ENCODE measurements around the gene TBC1D1. TPM values are rescaled to one million over a fixed set of nuclear protein-coding genes. Genes with fewer than 3 reads are reported as not detected.

TBC1D1 gene
- total RNA-seq, 4 donors from 2014 or later: 66.2 to 120 (median 87.9) TPM

- no peaks in the 10 kb centered on the region for H3K9me3 ChIP-seq
These were observed 62.3 kb downstream of the TBC1D1 start for GRCh38 chr4:37953156-37953555.

DNA sequence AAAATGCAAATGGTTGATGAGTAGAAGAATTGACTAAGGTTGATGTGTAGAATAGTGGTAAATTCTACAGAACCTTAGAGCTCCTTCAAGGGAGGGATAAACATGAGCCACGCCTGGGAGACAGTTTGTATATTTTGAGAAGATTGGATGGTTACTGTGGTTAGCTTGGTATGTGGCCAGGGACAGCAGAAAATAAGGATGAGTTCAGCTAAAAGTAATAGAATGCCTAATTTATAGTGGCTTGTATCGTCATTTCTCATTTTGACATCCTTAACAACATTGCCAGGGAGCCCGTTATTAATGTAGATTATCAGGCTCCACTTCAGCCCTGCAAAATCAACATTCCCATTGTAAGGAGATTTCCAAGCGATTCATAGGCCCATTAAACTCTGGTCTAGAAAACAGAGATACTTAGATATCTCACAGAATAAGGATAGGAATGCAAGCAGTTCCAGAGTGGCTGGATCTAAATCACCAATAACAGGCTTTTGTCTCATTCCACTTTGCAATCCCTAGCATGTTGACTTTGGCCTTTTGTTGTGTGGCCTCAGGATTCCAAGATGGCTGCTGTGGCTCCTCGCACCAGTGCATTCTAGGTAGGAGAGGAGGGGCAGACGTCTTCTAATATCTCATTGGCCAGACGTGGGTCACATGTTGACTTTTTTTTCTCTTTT lies 62.9 kb downstream of the TBC1D1 start:
- no peak for DNase-seq
- H3K4me1 ChIP-seq: no peaks in the 10 kb centered on the region
- H3K9me3 ChIP-seq: no peaks in the 10 kb centered on the region
- H3K36me3 ChIP-seq: no peaks in the 10 kb centered on the region
- TF ChIP-seq, protein P1, sequence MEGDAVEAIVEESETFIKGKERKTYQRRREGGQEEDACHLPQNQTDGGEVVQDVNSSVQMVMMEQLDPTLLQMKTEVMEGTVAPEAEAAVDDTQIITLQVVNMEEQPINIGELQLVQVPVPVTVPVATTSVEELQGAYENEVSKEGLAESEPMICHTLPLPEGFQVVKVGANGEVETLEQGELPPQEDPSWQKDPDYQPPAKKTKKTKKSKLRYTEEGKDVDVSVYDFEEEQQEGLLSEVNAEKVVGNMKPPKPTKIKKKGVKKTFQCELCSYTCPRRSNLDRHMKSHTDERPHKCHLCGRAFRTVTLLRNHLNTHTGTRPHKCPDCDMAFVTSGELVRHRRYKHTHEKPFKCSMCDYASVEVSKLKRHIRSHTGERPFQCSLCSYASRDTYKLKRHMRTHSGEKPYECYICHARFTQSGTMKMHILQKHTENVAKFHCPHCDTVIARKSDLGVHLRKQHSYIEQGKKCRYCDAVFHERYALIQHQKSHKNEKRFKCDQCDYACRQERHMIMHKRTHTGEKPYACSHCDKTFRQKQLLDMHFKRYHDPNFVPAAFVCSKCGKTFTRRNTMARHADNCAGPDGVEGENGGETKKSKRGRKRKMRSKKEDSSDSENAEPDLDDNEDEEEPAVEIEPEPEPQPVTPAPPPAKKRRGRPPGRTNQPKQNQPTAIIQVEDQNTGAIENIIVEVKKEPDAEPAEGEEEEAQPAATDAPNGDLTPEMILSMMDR (IDR thresholded peaks at IDR 0.05): no peak
- no peak for TF ChIP-seq POLR2A (IDR thresholded peaks at IDR 0.05)
- H3K27me3 ChIP-seq: no peaks in the 10 kb centered on the region
- H3K27ac ChIP-seq: no peak overlapping the region
- no peak overlapping the region for H3K4me3 ChIP-seq

More at GRCh38 chr4:37953156-37953555, 62.3 kb downstream of the TBC1D1 start:
- Histone ChIP-seq H3K4me1 (no peaks in the 10 kb centered on the region), H3K36me3 (no peaks in the 10 kb centered on the region), H3K27me3 (no peaks in the 10 kb centered on the region), H3K4me3 (no peak overlapping the region), H3K27ac (no peak overlapping the region)
- TF ChIP-seq, protein P1 (IDR thresholded peaks at IDR 0.05): no peak
- TF ChIP-seq POLR2A (IDR thresholded peaks at IDR 0.05): no peak
- no peak for DNase-seq

DNA sequence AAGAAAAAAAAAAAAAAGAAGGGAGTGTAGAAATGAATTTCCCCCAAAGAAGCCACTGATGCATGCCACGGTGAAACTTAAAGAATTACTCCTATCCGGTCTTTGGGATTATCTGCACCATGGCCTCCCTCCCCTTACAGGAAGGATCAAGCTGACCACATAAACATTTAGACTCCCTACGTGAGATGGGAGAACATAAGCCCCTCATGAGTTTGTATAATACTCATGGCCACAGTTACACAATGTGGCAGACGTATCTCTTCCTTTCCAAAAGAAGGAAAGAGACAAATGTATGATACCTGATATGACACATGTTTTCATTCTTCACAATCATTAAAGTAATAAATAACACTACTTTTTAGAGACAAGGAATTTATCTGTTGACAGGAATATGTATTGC lies 66.1 kb downstream of the TBC1D1 start:
- TF ChIP-seq, protein P1 (IDR thresholded peaks at IDR 0.05): no peak
- no peak for TF ChIP-seq POLR2A (IDR thresholded peaks at IDR 0.05)
- Histone ChIP-seq H3K4me3 (no peak overlapping the region), H3K4me1 (no peaks in the 10 kb centered on the region), H3K36me3 (no peaks in the 10 kb centered on the region), H3K9me3 (no peaks in the 10 kb centered on the region), H3K27ac (no peak overlapping the region), H3K27me3 (no peaks in the 10 kb centered on the region)
- DNase-seq: no peak

- no peak overlapping the region for H3K27ac ChIP-seq
- no peaks in the 10 kb centered on the region for H3K9me3 ChIP-seq
- no peak for DNase-seq
- TF ChIP-seq, protein P1 (IDR thresholded peaks at IDR 0.05): no peak
- no peak for TF ChIP-seq POLR2A (IDR thresholded peaks at IDR 0.05)
- H3K4me1 ChIP-seq: no peaks in the 10 kb centered on the region
- no peaks in the 10 kb centered on the region for H3K36me3 ChIP-seq
- H3K4me3 ChIP-seq: no peak overlapping the region
- no peaks in the 10 kb centered on the region for H3K27me3 ChIP-seq
These were observed 68.0 kb downstream of the TBC1D1 start for GRCh38 chr4:37958932-37959331.

DNA sequence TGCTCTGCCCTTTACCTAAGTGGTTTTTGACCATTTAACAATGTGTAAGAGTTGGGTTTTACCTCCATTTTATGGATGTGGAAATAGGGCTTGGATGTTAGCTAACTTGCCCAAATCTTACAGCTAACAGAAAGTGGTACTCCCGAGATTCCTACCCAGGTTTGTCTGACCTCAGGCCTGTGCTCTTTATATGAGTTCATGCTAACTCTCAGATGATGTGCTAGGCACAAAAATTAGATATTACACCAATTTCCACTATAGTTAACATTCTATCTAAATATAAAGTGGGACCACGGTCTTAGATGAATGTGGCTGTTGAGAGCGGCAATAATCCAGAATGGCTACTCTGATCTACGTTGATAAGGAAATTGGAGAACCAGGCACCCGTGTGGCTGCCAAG lies 69.2 kb downstream of the TBC1D1 start, which contains the start of gene PTTG2:
Gene PTTG2, plus strand, starts transcription at position 301 of the 400 bp plus-strand sequence. Its CDS starts 37 bp downstream, at position 338.
- DNase-seq: no peak
- Histone ChIP-seq H3K4me1 (no peaks in the 10 kb centered on the region), H3K36me3 (no peaks in the 10 kb centered on the region), H3K27ac (no peak within 1 kb of the TSS), H3K27me3 (no peaks in the 10 kb centered on the region), H3K4me3 (no peak within 1 kb of the TSS), H3K9me3 (no peaks in the 10 kb centered on the region)
- no peak for TF ChIP-seq POLR2A (IDR thresholded peaks at IDR 0.05)
- TF ChIP-seq, protein P1 (IDR thresholded peaks at IDR 0.05): no peak
